GM18867 (cell line): ENCODE results near the gene CCDC91.

Experiments
- ATAC-seq: cut with Tn5 transposase; IDR thresholded peaks from one replicate; pipeline ENCODE4 v1.9.1; 2021; ENCODE audit warnings: mild to moderate bottlenecking, moderate library complexity; ENCODE audit not compliant: unreplicated experiment

CCDC91 gene

DNA sequence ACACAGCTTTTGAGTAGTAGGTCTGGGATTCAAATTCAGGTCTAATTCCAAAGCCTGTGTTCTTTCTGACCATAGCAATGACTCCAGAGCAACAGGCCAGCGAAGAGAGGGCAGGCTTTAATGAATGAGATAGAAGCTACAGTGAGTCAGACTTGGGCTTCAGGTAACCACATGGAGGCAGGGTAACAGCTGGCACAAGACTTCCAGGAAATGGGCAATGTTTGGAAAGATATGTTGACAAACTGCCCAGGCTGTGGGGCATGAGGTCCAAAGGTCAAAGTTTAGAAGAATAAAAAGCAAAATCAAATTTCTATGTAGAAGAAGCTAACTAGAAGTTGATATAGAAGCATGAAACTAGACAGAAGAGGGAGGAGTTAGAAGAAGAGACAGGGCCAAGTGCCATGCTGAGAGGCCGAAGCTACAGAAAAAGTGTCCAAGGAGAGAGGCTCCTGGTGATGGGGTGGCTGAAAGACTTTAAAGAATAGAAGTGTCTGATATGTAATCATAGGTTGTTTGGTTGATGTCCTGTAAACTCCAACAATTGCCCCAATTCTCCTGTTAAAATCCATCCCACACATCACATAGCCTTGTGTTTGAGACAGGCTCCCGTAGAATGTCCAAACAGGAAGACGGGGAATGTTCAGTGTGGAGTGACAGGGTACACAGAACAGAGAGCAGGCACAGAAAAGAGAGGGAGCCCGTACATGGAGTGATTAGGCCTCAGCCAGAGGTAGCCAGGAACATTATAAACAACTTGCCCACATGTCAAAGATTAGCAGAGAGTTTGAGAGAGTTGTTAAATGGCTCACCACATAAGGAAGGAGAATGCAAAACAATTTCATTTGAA is 384.7 kb downstream of the CCDC91 start:
- ATAC-seq, result no peak

DNA sequence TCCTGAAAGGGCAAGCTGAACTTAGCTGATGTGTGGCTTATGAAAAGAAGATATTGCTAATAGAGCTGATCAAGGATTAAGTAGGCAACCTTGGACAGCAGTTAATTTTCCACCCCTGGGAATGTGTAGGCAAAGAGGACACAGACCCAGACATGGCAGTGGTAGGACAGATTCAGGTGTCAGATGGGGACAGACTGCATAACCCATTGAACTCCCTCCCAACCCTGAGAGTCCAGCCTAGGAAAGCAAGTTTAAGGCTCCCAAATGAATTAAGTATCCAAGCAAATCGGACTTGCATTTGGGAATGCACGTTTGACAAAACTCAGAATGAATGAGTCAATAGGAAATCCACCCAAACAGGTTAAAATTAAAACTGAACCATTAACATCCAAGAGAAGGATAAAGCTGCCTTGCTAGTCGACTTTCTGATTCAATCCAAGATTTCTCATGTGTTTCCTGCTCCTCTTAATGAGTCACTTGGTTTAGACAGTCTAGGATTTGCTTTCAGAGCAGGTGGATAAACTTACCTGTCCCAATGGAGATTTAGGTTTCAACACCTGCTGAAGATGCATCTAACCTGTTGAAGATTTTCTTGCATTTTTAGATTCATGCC is 385.4 kb downstream of the CCDC91 start:
- no peak for ATAC-seq

DNA sequence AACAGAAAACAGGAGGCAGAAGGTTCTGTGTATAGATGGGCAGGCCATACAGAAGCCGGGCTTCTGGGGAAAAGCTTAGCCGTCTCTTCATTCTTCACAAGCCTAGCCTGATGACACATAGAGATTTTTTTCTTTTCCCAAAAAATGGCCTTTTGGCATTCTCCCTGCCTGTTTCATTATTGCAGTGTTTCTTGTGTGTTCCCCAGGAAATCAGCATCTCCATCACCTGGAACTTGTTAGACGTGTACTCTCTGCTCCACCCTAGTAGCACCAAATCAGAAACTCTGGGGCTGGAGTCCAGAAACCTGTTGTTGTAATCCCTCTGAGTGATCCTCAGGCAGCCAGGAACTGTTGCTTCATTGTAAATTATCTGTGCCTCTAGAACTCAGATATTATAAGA is 388.1 kb downstream of the CCDC91 start:
- no peak for ATAC-seq

DNA sequence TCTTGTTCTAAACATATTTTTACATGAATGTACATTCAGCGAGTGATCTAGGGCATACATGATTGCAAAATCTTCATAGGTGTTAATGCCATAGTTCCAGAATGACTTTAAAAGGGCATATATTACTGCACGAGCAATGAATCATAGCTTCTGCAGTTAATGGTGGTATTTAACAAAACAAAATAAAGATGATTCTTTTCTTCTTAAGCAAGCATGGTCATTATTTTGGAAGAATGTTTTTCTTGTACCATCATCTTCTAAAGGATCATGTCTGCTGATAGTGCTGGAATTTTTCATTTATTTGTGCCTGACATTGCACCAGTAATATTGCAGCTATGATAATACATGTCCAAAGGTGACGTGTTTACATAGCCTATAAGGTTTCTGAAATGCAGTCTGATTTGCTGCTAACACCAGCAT is 388.6 kb downstream of the CCDC91 start:
- ATAC-seq, result no peak

DNA sequence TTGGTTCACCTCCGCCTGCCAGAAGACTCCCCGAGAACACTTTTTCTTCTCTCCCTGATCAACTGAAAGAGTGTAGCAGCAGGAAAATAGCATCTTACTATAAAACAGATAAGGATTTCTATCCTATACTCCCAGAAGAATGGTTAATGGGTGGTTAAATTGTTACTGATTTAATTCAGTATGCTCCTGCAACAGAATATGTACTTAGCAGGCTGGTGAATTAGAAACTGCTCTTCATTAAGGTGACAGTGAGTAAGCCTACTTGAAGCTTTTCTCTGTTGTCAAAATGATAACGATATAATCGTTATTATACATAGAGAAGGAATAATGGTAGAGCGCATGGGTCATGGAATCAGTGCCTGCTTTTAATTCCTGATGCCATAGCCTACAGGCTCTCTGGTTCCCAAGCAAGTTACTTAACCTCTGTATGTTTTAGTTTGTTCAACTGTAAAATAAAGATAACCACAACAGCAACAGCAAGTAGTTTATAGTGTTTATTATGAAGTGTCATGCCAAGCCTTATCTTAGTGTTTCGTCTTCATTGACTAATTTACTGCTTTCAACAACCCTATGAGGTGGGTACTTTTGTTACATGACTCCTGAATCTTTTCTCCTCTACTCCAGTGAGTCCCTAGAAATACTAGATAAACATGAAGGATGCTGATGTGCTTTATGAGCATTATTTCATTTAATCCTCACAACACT is 392.6 kb downstream of the CCDC91 start:
- ATAC-seq, result no peak

DNA sequence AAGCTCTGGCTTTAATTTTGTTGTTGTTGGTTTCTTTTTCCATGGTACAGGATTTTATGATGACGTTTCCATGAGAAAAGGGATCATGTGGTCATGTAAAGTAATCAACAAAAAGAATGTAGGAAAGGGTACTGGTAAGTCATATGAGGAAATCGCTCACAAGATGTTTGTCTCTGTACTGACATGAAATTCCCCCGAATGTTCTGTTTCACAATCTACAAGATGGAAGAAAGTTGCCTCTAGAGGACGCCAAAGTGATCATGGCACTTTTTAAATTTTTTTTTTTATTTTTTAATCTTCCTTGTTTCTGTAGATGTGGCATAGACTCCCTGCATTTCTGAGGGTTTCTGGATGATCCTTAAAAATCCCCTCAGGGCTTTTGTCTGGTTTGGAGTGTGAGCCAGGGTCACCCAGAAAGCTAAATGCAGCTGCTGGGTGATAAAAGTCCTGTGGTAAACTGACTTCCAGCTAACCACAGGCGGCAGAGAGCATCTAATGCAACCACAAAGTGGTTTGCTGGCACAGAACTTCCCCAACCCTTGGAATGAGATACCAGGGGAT is 393.5 kb downstream of the CCDC91 start:
- no peak for ATAC-seq

DNA sequence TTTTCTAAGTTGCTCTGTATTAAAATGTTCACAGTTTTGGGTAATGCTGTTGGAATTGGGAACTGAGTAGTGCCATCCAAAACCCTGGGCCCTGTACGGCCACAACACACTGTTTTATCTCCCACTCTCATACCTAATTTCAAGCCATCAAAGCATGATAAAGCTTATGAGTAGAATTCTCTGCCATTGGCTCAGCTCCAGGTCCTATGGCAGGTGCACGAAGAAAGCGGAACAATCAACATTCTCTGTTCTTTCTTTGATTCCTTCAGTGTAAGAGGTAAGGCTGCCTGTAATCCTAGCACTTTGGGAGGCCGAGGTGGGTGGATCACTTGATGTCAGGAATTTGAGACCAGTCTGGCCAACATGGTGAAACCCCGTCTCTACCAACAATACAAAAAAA is 394.9 kb downstream of the CCDC91 start:
- ATAC-seq, result no peak

DNA sequence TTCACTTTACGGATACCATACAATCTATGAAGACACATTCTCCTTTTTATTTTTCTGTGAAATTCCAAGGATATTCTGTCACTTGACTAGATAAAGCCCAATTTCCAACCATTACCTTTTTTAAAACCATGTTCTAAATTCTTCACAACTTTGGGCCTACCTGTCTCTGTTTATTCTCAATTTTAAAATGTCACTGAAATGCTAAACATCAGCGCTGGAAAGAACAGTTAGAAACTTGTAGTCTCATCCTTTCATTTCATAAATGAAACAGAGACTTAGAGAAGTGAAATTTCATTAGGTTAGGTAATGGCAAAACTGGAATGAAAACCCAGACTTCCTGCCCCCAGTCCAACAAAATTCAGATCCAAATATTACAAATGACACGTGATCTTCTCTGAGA is 396.2 kb downstream of the CCDC91 start:
- no peak for ATAC-seq

DNA sequence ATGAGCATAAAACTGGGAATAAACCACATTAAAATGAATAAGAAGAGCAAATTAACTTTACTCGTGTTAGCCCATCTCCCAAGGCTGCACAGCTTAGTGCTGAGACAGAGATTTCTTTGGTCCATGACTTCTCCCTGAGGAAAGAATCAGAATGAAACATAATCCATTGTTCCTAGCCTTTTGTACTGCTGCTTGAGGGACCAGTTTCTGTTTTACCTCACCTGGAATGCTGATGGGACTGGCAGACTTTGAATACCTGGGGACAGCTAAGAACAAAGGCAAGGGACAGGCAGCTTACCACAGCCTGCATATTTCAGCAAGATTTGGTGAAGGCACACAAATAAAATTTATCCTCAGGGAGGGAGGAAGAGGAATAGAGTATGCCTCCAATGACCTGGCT is 401.6 kb downstream of the CCDC91 start:
- ATAC-seq, result no peak
